Activated CD8-positive, alpha-beta memory T cell treated with anti-CD3 and anti-CD28 coated beads for 36 hours (primary cell): ENCODE data around the gene VOPP1. TPM values are rescaled to one million over a fixed set of nuclear protein-coding genes. Genes with fewer than 3 reads are reported as not detected.
"Not testable (repeated sequence)": the region's sequence is repeated elsewhere in the genome, so short reads cannot be mapped to it uniquely, and the experiment has no call there.

Experiments
- CTCF ChIA-PET: fragments of 350-600 bp; sonication (Branson Sonifier 250); formaldehyde crosslinking; loops from one replicate; lab custom pipeline; 2021; ENCODE audit warnings: antibody characterized with exemption; lab: Charles Lee
- POLR2A ChIA-PET: fragments of 350-600 bp; sonication (Branson Sonifier 250); formaldehyde crosslinking; loops from one replicate; lab custom pipeline; 2021; ENCODE audit warnings: antibody characterized with exemption; lab: Charles Lee
- total RNA-seq, 2 experiments: library from RNA; stranded (reverse); gene quantifications; one replicate each; pipeline ENCODE4 v1.2.3, GENCODE V29; 2021

The VOPP1 gene
- total RNA-seq, 2 experiments from 2014 or later = 67.0 to 69.7 TPM

- CTCF ChIA-PET = interaction anchor here (0.6 kb wide), 1 partner anchor 143 kb away, joined by 3 read pairs; no protein-coding TSS in a partner anchor
- POLR2A ChIA-PET = no interaction called here
These were observed 16.0 kb upstream of the VOPP1 start for GRCh38 chr7:55588379-55588699.

- ChIA-PET POLR2A (no interaction called here), CTCF (interaction anchor here (0.5 to 0.6 kb wide), 2 partner anchors 142 to 1202 kb away, joined by 3 to 6 read pairs; no protein-coding TSS in a partner anchor)
These were observed 15.5 kb upstream of the VOPP1 start for GRCh38 chr7:55587687-55588378.

GRCh38 chr7:55582656-55583055, 10.4 kb upstream of the VOPP1 start:
- CTCF ChIA-PET, POLR2A ChIA-PET: not testable (repeated sequence)

GRCh38 chr7:55576753-55577152, 4.5 kb upstream of the VOPP1 start:
- ChIA-PET CTCF (no interaction called here), POLR2A (no interaction called here)

GRCh38 chr7:55575733-55576132, 3.4 kb upstream of the VOPP1 start:
- CTCF ChIA-PET = interaction anchor here (0.7 to 1.1 kb wide), 2 partner anchors 44 to 295 kb away, joined by 3 to 5 read pairs; no protein-coding TSS in a partner anchor
- POLR2A ChIA-PET = no interaction called here

GRCh38 chr7:55575098-55575497, 2.8 kb upstream of the VOPP1 start:
- POLR2A ChIA-PET = interaction anchor here (1.4 kb wide), 1 partner anchor 30 kb away, joined by 4 read pairs; no protein-coding TSS in a partner anchor

GRCh38 chr7:55574051-55574717, 1.9 kb upstream of the VOPP1 start:
- ChIA-PET POLR2A (interaction anchor here (0.6 to 6.7 kb wide), 5 partner anchors 29 to 815 kb away, joined by 3 to 61 read pairs (median 4); partner anchors contain the start of gene SEC61G), CTCF (interaction anchor here (1.0 to 2.4 kb wide), 10 partner anchors 15 to 285 kb away, joined by 3 to 16 read pairs (median 4); no protein-coding TSS in a partner anchor)

More at GRCh38 chr7:55575098-55575497, 2.8 kb upstream of the VOPP1 start:
- CTCF ChIA-PET = interaction anchor here (0.7 to 2.1 kb wide), 6 partner anchors 19 to 294 kb away, joined by 3 to 8 read pairs (median 6); no protein-coding TSS in a partner anchor

- ChIA-PET CTCF (interaction anchor here (1.1 to 2.4 kb wide), 9 partner anchors 14 to 264 kb away, joined by 3 to 16 read pairs (median 4); no protein-coding TSS in a partner anchor), POLR2A (interaction anchor here (0.6 to 6.7 kb wide), 8 partner anchors 28 to 814 kb away, joined by 3 to 61 read pairs (median 4); partner anchors contain the start of gene SEC61G)
These were observed 1.1 kb upstream of the VOPP1 start for GRCh38 chr7:55573234-55573900.

- POLR2A ChIA-PET = interaction anchor here (0.8 to 6.7 kb wide), 6 partner anchors 38 to 263 kb away, joined by 3 to 61 read pairs (median 4); no protein-coding TSS in a partner anchor
- CTCF ChIA-PET = interaction anchor here (2.4 to 3.8 kb wide), 2 partner anchors 38 kb away, joined by 16 to 25 read pairs; no protein-coding TSS in a partner anchor
These were observed 558 bp downstream of the VOPP1 start for GRCh38 chr7:55571511-55572377.

GRCh38 chr7:55570939-55571338, 1.4 kb downstream of the VOPP1 start:
- POLR2A ChIA-PET = interaction anchor here (1.2 to 6.7 kb wide), 3 partner anchors 38 to 262 kb away, joined by 3 to 61 read pairs (median 4); no protein-coding TSS in a partner anchor
- CTCF ChIA-PET = interaction anchor here (3.8 kb wide), 1 partner anchor 37 kb away, joined by 25 read pairs; no protein-coding TSS in a partner anchor

GRCh38 chr7:55570218-55570873, 2.0 kb downstream of the VOPP1 start:
- POLR2A ChIA-PET = interaction anchor here (1.2 to 6.7 kb wide), 4 partner anchors 11 to 261 kb away, joined by 3 to 61 read pairs (median 4); no protein-coding TSS in a partner anchor
- CTCF ChIA-PET = interaction anchor here (3.8 kb wide), 1 partner anchor 37 kb away, joined by 25 read pairs; no protein-coding TSS in a partner anchor

- POLR2A ChIA-PET = interaction anchor here (1.4 to 6.7 kb wide), 2 partner anchors 11 to 36 kb away, joined by 5 to 61 read pairs; no protein-coding TSS in a partner anchor
- CTCF ChIA-PET = interaction anchor here (1.2 to 3.8 kb wide), 2 partner anchors 36 to 52 kb away, joined by 4 to 25 read pairs; no protein-coding TSS in a partner anchor
These were observed 2.5 kb downstream of the VOPP1 start for GRCh38 chr7:55569797-55570196.

GRCh38 chr7:55569269-55569663, 3.0 kb downstream of the VOPP1 start:
- ChIA-PET POLR2A (interaction anchor here (1.4 to 6.7 kb wide), 2 partner anchors 10 to 36 kb away, joined by 5 to 61 read pairs; no protein-coding TSS in a partner anchor), CTCF (interaction anchor here (1.0 to 3.8 kb wide), 3 partner anchors 14 to 52 kb away, joined by 3 to 25 read pairs (median 4); no protein-coding TSS in a partner anchor)

- ChIA-PET CTCF (interaction anchor here (0.6 to 3.8 kb wide), 4 partner anchors 14 to 666 kb away, joined by 3 to 25 read pairs (median 4); no protein-coding TSS in a partner anchor), POLR2A (interaction anchor here (0.6 to 6.7 kb wide), 4 partner anchors 10 to 141 kb away, joined by 3 to 61 read pairs (median 7); no protein-coding TSS in a partner anchor)
These were observed 3.6 kb downstream of the VOPP1 start for GRCh38 chr7:55568613-55569268.

GRCh38 chr7:55567571-55567970, 4.7 kb downstream of the VOPP1 start:
- ChIA-PET CTCF (interaction anchor here (1.3 kb wide), 1 partner anchor 9 kb away, joined by 3 read pairs; no protein-coding TSS in a partner anchor), POLR2A (interaction anchor here (6.7 kb wide), 1 partner anchor 34 kb away, joined by 61 read pairs; no protein-coding TSS in a partner anchor)

- POLR2A ChIA-PET = interaction anchor here (1.1 kb wide), 1 partner anchor 31 kb away, joined by 4 read pairs; no protein-coding TSS in a partner anchor
- CTCF ChIA-PET = no interaction called here
These were observed 6.6 kb downstream of the VOPP1 start for GRCh38 chr7:55565681-55566080.
